OCI-LY1 (cell line): ENCODE data around the gene SELPLG.

Source experiments
- CTCF ChIP-seq: fragments of 200-600 bp; sonication (generic), shearing (Covaris generic); IDR thresholded peaks from 2 replicates; pipeline ENCODE4 v1.5.1; 2017; ENCODE audit warnings: mild to moderate bottlenecking, antibody characterized with exemption, low read length, moderate library complexity, mixed read lengths
- EZH2 ChIP-seq: fragments of 200-600 bp; sonication (generic), shearing (Covaris generic); IDR thresholded peaks from 2 replicates; pipeline ENCODE4 v1.8.0; 2017; ENCODE audit warnings: borderline replicate concordance, mixed run types, mild to moderate bottlenecking, antibody characterized with exemption, low read length, moderate library complexity, mixed read lengths

- no peak for TF ChIP-seq CTCF
- TF ChIP-seq EZH2, result no peak
Observed at GRCh38 chr12:108648371-108648770, 14.7 kb upstream of the SELPLG start.
